Heart left ventricle (tissue), 13 donors: ENCODE results near the gene SIM1.

Experiments used
- CTCF ChIP-seq, 12 donors: fragments of 200-600 bp; sonication (generic) in 4 of 12; IDR thresholded peaks; one replicate each; pipeline versions ENCODE4 v1.5.0 to v1.8.0; 2018 to 2022; ENCODE audit warnings: antibody characterized with exemption in 12 of 12, mild to moderate bottlenecking in 5 of 12
- POLR2A ChIP-seq, 2 donors: fragments of 450-650 bp; IDR thresholded peaks; one replicate each; pipeline ENCODE4 v1.6.1; 2017; ENCODE audit warnings: antibody characterized with exemption in 2 of 2, mild to moderate bottlenecking in 2 of 2, moderate library complexity in 2 of 2
- donor health status: ischemic (EF 13 %, LVEDD 7.1; RV severe dilation, severe dysfunction).
- donor health status: DM: no; HTN: yes; CAD: no.
- donor health status: DM: no; HTN: no; CAD: no.
- donor health status: ischemic (EF 25% LVEDD 6.9; RV normal size, moderate dysfunction).
- donor health status: ischemic (EF 25% LVEDD 5.7; RV mildly dilated, moderate dysfunction).
- donor health status: ischemic (EF 35%, LVEDD 5.7; RV mildly dilated, moderate dysfunction).
- donor health status: nonischemic (EF 11% LVEDD 7.7; RV severe dilation, severe dysfunction).
- donor health status: DM: yes; HTN: yes; CAD: no.
- donor health status: PGD.
- donor health status: ischemic (EF 29% LVEDD 5.4; RV normal size, mild dysfunction).
- donor health status: nonischemic (EF 23%, LVEDD 6.1; RV moderate dilation, normal function).

- no peak for TF ChIP-seq CTCF (IDR thresholded peaks at IDR 0.05)
- no peak for TF ChIP-seq POLR2A (IDR thresholded peaks at IDR 0.05)
Observed at GRCh38 chr6:100472674-100473073, 8.0 kb upstream of the SIM1 start.
